Measurements from ENCODE around the gene C7.

DNA sequence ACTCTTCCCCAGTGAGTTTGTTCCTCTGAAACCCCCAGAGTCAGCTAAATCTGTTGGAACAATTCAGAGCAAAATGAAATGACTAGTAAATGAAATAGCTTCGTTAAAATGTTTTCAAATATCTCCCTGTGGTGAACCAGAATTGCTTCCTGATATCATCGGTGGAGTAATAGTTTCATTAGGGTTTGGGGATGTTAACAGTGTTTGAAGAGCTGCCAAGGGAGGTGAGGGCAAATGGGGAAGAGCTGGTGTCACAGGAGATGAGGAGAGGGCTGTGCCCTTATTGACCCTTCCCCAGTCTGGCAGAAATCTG is 4.3 kb upstream of the C7 start:
- TF ChIP-seq LRRFIP1 (CRISPR knock-in tag; conservative IDR thresholded peaks at IDR 0.05) (no peak), EP300 (IDR thresholded peaks at IDR 0.05; ENCODE audit: low read depth in 2 of 2, low read length in 2 of 2) (no peak), EP300 (CRISPR knock-in tag; IDR thresholded peaks at IDR 0.05; ENCODE audit: borderline replicate concordance) (no peak), XRCC5 (optimal IDR thresholded peaks at IDR 0.05; ENCODE audit: low read length) (no peak), ATF1 (CRISPR knock-in tag; IDR thresholded peaks at IDR 0.05) (no peak)
- TF ChIP-seq, protein P1, sequence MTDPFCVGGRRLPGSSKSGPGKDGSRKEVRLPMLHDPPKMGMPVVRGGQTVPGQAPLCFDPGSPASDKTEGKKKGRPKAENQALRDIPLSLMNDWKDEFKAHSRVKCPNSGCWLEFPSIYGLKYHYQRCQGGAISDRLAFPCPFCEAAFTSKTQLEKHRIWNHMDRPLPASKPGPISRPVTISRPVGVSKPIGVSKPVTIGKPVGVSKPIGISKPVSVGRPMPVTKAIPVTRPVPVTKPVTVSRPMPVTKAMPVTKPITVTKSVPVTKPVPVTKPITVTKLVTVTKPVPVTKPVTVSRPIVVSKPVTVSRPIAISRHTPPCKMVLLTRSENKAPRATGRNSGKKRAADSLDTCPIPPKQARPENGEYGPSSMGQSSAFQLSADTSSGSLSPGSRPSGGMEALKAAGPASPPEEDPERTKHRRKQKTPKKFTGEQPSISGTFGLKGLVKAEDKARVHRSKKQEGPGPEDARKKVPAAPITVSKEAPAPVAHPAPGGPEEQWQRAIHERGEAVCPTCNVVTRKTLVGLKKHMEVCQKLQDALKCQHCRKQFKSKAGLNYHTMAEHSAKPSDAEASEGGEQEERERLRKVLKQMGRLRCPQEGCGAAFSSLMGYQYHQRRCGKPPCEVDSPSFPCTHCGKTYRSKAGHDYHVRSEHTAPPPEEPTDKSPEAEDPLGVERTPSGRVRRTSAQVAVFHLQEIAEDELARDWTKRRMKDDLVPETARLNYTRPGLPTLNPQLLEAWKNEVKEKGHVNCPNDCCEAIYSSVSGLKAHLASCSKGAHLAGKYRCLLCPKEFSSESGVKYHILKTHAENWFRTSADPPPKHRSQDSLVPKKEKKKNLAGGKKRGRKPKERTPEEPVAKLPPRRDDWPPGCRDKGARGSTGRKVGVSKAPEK (CRISPR knock-in tag; IDR thresholded peaks at IDR 0.05; ENCODE audit: borderline replicate concordance): no peak
